Activated CD8-positive, alpha-beta memory T cell treated with anti-CD3 and anti-CD28 coated beads, Interleukin-2, amount 50 U/mL, for 1 hour (primary cell): Measurements from ENCODE around the gene MPC2.
"Not testable (repeated sequence)": the region's sequence is repeated elsewhere in the genome, so short reads cannot be mapped to it uniquely, and the experiment has no call there.

Experiments
- DNase-seq: peaks from one replicate; pipeline ENCODE4 v3.0.0-alpha.2; 2020; ENCODE audit errors: extremely low read depth

Gene MPC2

DNA sequence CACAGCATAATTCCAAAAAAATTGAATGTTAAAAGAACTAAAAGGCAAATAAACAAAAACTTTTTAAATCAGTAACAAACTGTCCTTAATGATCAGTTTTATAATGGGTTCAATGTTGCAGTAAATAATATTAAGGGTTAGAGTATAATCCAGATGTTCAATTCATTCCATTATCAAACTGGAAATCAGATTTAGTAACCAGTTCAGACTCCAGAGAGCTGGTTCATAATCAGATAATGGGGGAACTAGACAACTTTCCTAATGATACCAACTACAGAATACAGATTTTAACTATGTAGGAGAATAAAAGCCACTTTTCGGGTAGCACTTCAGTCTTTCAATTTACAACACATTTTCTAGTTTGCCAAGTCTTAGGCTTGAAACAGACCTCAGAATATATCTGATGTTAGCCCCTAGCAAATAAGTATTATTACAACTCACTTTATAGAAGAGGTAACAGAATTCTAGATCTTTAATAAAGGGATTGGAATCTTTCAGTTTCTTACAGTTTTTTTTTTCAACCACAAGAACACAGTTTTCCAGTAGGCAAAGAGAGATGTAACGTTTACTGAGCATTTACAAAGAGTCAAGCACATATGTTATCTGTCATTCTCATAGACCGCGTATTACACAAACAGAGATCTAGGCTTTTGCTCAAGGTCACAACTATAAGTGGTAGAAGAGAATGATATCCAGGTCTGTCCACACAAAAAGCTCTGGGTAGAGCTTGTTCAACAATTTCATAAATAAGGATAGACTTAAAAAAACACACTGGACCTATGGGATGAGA is 2.3 kb downstream of the MPC2 start:
- DNase-seq, result no peak

DNA sequence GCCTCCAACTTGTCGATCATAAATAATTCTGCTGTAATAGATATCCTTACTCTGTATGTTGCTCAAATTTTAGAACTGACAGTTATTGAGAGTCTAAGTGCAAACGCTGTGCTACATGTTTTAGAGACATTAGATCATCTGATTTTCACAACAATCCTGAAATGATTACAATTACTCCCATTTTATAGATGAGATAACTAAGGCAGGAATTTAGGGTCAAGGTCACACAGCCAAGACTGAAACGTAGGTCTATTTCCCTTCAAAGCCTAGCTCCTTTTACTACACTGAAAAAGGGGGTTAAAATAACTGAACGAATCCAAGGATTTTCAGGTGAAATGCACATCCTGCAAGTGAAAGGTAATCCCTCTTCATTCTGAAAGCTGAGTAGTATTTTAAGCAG is 3.1 kb downstream of the MPC2 start:
- no peak for DNase-seq

DNA sequence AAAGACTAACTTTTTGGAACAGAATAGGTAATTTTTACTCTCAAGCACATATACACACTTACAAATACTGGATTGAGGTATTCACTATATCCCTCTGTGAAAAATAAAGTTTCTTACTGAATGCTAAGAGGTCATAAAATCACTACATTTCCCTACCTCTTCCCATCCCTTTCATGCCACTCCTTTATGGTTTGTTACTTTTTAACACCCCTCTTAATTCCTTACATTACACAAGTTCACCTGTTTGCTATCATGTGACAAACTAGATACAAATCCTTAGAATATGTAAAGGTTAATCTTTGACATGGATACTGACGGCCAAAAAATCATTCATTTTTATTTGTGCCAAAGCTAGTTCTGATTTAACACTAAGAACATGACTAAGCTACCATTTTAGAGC is 7.1 kb downstream of the MPC2 start:
- DNase-seq, result no peak

DNA sequence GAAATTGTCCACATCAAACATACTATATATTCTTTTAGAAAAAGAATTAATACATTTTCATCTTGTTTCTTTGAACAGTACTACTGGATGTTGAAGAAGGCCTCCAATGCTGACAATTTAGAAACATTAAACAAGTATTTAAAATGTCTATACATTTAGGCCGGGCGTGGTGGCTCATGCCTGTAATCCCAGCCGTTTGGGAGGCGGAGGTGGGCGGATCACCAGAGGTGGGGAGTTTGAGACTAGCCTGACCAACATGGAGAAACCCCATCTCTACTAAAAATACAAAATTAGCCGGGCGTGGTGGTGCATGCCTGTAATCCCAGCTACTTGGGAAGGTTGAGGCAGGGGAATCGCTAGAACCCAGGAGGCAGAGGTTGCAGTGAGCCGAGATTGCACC is 8.0 kb downstream of the MPC2 start:
- not testable (repeated sequence) for DNase-seq

DNA sequence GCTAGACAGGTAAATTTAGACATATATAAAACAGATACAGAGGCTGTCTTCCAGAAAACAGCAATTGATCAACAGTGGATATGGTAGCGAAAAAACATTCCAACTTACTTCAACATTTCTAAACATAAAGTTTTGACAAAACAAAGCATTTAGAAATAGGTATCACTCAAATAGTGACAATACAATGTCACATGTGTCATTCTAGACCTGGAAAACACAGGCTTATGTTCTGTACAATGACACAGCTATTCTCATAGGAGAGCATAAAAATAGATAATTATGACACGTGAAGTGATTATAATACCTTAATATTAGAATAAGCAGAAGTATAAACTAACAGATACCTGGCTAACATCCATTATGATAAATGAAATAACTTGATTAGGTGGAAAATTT is 8.4 kb downstream of the MPC2 start:
- DNase-seq, result no peak

DNA sequence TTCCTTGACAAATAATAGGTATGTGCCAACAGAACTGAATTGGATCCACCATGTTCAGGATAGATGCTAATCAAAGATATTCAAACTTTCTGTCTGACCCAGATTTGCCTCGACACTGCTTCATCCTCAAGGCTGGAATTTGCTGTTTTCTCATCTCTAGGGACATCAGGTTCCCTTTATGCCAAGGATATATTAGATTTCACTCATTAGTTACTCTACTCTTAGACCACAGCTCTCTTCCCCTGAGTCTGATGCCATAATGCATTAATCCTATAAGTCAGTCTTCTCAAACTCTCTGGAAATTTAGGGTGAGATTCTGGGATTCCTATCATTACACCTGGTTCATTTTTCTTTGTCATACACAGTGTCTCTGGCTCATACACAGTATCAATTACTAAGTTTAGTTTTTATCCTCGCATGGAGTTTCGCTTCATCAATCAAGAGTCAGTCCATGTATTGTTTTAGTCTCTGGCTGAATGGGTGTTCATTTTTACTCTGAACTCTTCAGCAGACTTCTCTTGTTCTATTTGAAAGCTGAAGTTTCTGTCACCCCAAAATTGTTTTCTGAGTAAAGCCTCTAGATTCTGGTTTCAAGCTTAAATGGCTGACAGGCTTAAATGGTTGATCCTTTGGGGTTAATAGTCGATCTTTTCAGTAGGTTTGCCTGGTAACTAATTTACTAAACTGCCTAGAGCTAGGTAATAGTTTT is 9.7 kb downstream of the MPC2 start:
- no peak for DNase-seq

DNA sequence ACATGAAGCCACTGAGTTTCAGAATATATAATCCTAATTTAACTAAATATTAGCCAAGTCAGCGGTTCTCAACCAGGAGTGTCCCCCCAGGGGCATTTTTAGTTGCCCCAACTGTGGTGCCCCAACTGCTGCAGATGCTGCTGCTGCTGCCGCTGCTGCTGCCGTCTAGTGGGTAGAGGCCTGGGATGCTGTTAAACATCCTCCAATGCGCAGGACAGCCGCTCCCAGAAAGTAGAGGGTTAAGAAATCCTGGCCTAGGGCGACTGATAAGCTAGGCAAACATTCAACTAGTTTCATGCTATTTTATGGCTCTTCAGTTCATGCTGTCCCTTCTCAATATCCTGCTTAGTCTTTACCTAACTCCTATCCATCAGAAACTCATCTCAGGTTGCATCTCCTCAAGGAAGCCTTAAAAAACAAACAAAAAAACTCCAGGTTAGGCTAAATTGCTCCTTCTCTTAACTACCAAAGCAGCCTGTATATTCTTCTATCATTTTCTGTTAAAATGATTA is 10.3 kb downstream of the MPC2 start:
- DNase-seq, result no peak

DNA sequence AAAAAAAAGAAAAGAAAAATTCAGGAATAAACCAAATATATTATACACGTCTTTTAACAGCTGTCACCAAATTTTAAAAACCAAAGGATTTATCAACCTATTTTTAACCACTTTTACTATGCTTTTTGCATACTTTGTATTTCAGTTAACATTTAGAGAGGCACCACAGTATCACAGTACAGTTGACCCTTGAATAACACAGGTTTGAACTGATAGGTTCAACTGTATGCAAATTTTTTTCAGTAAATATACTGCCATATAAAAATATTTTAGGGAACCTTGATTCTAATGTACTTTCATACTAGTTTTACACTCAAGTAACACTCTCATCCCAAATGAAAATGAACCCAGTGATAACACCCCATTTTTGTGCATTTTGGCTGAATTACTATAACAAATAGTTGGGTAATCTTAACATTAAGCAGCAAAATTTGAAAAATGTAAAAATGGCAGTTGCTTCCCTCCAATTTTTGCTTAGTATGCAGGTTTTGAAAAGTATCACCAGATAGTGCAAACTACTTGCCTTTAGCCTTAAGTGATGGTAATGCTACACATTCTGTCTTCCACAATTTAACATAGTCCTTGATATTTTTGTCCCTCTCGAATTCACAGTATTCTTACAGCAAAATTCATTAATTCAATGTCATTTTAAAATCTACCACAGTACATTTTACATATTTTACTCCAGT is 12.2 kb downstream of the MPC2 start:
- DNase-seq, result no peak

DNA sequence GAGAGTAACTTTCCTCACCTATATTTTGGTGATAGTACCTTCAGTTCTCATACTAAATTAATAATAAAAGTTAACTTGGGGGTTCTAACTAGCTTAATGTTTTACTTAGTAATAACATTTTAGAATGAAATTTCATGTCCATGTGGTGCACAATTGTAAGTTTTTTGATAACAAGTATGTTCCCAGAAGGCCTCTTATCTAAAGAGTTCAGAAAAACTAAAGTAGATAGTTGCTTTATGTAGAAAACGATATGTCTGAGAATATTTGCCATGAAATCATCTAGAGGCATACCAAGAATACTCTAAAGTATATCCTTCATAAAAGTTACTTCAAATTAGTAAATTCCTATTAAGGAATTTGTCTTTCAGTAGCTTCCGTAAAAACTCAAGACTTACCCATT is 12.8 kb downstream of the MPC2 start:
- no peak for DNase-seq

DNA sequence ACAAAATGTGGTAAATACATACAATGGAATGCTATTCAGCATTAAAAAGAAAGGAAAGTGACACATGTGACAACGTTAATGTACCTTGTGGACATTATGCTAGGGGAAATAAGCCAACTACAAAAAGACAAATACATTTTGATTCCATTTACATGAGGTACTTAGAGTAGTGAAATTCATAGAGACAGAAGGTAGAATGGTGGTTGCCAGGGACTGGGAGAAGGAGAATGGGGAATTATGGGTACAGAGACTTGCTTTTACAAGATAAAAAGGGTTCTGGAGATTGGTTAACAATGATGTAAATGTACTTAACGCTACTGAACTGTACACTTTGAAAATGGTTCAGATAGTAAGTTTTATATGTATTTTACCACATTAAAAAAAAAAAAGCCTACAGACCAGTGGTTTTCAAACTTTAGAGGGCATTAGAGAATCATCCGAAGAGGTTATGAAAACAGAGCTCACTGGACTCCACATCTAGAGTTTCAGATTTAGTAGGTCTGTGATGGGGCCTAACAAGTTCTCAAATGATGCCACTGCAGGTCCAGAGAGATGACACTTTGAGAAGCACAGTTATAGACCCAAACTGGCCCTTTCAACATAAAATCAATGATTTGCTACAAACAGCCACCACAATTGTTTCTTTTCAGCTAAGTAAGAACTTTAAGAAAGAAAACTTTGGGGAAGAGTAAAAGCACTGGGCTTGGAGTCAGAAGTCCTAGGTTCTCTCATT is 13.4 kb downstream of the MPC2 start:
- DNase-seq, result no peak

DNA sequence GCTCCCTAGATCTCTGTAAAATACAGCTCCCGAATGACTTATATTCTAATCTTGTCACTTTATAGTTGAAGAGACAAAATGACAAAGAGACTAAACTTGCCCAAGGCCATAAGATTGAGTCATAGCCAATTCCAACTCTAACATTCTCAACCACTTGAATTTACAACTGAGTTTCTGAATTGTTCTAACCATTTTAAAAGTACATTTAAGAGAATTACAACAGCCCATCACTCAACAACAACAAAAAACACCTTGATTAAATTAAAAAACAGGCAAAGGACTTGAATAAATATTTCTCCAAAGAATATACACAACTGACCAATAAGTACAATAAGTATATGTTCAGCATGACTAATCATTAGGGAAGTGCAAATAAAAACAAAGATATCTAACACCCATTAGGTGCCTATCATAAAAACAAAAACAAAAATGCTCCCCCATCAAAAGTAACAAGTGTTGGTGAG is 14.2 kb downstream of the MPC2 start:
- no peak for DNase-seq

DNA sequence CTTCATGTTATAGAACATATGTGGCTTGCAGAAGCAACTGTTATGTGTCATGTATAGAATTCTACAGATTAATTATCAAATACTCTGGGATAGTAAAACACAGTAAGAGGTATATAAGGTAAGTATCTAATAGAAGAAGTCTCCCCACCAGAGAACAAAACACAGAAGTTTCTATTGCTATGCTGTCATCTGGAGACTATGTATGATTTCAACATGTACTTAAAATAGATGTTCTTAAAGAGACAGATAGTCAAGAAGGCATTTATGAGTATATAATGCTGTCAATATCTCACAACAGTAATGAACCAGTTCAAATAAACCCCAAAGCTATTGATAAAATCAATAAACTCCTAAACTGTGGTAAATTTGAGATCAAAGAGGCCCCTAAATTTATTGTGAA is 14.8 kb downstream of the MPC2 start:
- no peak for DNase-seq

DNA sequence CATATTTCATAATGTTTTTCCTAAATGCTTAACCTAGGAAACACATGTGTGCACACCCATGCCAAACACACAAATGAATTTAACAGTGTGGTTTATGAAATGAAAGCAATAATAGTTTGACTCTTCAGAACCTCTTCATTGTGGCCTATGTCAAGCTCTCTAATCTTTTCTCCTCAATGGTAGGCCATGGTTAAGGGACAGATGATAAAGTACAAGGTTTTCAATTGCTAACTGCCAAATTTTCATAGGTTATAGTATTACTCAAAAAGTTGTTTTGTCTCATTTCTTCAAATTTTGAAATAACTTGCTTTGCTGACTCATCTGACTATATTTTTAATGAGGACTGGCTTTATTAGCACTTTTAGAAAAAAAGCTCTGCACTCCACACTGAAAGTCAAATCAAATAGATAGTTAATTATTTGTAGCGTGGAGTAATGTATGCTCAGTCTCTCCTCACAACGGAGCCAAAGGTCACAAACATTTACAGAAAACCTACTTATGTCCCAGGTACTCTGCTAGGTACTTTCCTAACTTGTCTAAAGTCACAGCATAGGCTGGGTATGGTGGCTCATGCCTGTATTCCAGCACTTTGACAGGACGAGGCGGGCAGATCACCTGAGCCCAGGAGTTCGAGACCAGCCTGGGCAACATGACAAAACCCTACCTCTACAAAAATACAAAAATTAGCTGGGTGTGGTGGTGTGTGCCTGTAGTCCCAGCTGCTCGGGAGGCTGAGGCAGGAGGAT is 19.9 kb downstream of the MPC2 start:
- DNase-seq, result no peak

DNA sequence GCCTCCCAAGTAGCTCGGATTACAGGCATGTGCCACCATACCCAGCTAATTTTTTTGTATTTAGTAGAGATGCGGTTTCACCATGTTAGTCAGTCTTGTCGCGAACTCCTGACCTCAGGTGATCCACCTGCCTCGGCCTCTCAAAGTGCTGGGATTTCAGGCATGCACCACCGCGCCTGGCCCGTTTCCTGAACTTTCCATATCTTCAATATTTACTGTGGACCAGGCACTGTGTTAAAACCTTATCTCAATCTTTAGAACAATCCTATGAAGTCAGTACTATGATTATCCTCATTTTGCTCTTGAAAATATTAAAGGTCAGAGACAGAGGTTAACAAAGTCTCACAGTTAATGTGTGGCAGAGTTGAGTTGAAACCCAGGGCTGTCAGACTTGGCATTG is 21.3 kb downstream of the MPC2 start:
- no peak for DNase-seq

DNA sequence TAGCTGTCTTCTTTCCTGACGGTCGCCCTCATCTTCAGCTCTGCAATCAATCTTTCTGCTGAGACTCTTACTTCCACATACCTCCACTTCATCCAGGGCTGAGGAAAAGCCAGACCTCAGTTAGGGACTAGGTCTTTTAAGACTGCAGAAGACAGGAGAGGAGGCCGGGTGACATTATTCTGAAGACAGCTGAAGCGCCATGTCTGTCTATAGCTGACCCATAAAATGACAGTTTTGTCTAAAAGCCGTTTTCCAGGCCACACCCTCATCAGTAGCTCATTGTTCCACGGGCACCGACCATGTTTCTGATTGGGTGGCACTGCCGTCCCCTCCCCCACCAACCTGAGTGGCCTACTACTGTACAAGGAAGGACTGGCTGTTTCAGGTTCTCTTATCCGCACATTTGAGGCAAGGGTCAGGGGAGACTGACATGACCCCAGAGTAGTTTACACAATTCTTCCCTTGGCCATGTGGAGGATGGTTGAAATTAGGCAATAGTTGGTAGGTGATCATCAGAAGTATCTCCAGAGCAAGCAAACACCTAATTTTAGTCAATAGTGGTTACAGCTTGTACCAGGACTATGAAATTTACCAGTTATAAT is 22.9 kb downstream of the MPC2 start, which contains the start of gene ADCY10:
TSS of gene ADCY10 (minus strand) at position 240 of the 602 bp plus-strand sequence. CDS start 8,994 bp downstream, outside the sequence.
- no peak for DNase-seq

DNA sequence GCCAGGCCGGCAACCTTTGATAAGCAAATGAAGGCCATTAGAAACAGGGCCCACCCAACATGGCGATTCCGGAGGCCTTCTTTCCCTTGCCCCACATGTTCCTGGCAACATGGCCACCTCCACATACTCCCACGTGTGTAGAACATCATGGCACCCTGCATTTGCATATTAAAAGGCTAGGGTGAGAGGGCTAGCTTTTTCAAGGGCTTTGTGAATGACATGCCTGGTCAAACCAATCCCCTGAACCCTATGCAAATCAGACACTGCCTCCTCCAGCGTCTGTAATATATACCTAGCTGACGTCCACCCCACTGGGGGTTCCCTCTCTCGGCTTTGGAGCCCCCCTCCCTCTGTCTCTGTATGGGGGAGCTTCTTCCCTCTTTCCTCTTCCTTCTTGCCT is 24.6 kb downstream of the MPC2 start:
- no peak for DNase-seq

DNA sequence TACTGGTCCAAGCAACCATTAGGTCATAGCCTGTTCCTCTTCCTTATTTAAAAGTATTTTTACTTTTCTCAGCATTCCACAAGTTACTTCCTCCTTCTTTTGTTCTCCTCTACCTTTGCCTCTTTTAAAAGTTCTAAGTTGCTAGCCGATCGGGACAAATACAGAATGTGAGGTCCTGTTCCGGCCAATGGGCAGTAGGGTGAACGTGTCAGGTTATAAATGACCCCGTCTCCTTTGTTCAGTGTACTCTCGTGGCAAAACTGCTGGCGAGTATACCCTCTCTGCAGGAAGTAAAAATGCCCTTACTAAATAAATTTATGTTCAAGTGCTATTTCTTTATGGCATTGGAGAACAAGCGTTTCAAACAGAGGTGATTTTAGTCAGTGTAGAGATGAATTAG is 25.5 kb downstream of the MPC2 start:
- DNase-seq, result no peak

DNA sequence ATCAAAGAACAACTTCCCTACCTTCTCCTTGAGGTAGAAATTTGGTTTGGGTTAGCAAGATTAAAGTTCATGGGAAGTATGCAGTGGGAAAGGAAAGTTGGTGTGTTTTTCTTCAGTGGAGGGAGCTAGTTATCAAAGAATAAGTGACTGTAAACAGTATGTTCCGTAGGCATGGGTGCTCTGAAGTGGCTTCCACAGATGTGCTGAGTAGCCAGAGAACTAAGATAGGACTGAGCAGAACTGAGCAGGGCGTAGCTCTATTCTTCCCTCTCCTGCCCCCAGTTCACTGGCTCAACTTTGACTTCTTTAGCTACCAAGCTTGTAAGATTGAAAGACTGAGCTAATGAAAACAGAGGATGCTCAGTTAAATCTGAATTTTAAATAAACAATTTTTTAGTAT is 26.3 kb downstream of the MPC2 start:
- no peak for DNase-seq

DNA sequence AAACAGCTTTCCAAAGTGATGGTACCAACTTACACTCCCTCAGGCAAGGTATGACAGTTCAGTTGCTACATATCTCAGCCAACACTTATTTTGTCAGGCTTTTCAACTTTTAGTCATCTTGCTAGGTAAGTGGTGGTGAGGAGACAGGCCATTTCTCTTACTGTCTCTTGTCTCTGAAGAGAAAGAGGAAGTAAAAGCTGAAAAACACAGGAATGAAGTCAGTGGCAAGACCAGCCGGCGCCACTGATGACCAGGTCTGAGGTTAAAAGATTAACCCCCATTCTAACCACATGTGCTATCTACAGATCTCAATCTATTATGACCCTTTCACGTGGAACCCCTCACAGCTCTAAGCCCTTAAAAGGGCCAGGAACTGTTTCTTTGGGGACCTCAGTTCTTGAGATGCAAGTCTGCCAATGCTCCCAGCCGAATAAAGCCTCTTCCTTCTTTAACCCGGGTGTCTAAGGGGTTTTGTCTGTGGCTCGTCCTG is 27.1 kb downstream of the MPC2 start:
- DNase-seq, result no peak

DNA sequence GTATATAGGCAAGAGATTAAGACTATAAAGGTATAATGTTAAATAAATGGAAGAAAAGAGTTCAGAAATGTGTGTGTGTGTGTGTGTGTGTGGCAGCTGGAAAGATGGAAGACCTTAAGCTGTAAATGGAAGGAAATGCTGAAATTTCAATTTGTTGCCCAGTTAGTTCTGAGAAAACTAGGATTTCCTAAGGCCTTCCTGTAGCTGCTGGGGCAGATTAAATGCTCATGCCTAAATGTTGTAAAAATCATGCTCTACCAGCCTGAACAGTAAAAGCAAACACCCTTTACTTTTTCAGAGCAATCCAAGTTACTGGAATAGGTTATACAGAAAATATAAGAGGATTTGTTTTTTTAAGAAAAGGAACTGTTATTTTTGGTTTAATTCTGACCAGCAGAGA is 31.2 kb downstream of the MPC2 start:
- DNase-seq, result no peak
